Measurements from ENCODE around the gene ZNF443. TPM values are rescaled to one million over a fixed set of nuclear protein-coding genes. Genes with fewer than 3 reads are reported as not detected.
A peak's percentile ranks its signal among the peaks of the same experiment; 100 is the strongest.
"Not testable (repeated sequence)": the region's sequence is repeated elsewhere in the genome, so short reads cannot be mapped to it uniquely, and the experiment has no call there.

ZNF443 gene
- 3.4 TPM for total RNA-seq

DNA sequence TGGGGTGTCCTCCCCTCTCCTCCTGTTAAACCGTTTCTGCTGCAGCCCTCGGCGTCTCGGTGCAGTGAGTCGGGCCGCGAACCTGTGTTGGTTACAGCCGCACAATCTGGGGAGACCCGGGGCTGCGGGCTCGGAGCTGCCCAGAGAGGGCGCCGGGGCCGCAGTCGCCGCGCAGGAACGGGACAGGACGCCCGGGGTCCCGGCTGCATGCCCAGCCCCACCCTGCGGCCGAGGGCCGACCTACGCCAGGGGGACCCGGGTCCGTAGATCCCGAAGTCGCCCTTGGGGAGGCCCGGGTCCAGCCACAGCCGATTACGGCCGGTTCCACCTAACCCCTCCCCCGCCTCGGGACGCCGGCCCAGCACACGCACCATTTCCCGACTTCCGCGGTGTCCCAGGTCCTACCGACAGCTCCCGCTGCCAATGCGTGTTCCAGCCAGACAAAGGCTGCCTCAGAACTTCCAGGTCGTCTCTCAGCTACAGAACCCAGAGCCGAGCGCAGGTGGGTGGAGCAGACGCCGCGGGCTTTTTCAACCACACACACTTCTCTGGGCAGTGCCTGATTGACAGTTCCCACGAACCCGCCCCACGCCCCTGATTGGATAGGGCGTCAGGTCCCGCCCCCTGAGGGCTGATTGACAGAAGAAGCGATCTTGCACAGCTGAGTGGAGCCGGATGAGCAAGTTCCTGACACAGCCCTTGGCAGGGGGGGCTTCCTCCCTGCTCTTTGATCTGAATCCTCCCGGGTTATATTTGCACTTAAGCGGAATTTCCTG lies at the start of gene ZNF443:
Gene ZNF443 (minus strand): TSS at position 481 of the 776 bp plus-strand sequence. CDS start 107 bp downstream, at position 374.
- peak; percentile 100 for ATAC-seq

DNA sequence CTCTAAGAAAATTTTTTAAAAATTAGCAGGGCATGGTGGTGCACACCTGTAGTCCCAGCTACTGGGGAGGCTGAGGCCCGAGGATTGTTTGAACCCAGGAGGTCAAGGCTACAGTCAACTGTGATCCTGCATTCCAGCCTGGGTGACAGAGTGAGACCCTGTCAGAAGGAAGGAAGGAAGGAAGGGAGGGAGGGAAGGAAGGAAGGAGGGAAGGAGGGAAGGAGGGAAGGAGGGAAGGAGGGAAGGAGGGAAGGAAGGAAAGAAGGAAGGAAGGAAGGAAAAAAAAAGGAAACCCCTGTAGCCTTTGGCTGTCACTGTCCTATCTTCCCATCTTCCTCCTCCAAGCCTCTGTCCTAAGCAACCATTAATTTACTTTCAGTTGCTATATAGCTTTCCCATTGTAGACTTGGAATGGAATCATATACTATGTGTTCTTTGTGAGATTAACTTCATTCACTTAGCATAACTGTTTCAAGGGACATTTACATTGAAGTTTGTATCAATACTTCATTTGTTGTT lies 45.5 kb upstream of the ZNF443 start:
- not testable (repeated sequence) for ATAC-seq

GRCh38 chr19:12485571-12485970 lies 44.8 kb upstream of the ZNF443 start:
- no peak for ATAC-seq

GRCh38 chr19:12485052-12485416 lies 44.2 kb upstream of the ZNF443 start:
- peak; percentile 45 for ATAC-seq

- ATAC-seq: peak; percentile 88
Measured at GRCh38 chr19:12484371-12485051, 43.7 kb upstream of the ZNF443 start, which contains the start of gene ZNF709. Gene ZNF709 (minus strand): TSS chr19:12484816. CDS start chr19:12484657, 159 bp downstream.

DNA sequence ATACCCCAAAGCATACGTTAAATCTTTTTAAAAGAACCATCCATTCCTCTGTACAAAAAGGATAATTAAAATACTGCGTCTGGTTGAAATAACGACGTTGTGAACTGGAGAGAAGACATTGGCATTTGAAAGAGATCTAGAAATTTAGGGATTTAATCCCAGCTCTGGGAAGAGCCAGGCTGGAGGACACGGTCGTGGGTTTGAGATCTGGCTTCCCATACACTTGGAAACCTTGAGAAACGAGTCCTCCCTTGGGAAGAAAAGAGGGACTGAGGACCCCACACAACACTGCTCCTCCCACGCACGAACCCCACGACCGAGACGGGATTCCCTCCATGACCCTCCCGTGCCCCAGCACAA lies 43.2 kb upstream of the ZNF443 start:
- ATAC-seq: no peak

DNA sequence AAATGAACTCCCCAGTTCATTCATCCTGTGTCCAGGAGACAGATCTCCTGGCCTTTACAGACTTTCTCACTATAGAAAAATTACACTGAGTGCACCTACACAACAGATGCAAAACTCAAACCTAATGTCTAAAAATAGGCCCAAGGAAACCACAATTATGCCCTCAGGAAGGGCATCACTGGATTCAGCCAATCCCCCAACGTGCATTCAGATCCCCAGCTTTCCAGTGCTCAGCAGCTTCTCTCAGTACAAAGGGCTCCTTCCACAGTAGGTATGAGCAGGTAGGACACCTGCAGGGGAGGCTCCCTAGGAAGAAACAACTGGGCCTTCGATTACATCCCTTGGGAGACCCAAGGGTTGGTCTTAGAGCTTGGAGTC lies 41.7 kb upstream of the ZNF443 start:
- ATAC-seq: no peak

DNA sequence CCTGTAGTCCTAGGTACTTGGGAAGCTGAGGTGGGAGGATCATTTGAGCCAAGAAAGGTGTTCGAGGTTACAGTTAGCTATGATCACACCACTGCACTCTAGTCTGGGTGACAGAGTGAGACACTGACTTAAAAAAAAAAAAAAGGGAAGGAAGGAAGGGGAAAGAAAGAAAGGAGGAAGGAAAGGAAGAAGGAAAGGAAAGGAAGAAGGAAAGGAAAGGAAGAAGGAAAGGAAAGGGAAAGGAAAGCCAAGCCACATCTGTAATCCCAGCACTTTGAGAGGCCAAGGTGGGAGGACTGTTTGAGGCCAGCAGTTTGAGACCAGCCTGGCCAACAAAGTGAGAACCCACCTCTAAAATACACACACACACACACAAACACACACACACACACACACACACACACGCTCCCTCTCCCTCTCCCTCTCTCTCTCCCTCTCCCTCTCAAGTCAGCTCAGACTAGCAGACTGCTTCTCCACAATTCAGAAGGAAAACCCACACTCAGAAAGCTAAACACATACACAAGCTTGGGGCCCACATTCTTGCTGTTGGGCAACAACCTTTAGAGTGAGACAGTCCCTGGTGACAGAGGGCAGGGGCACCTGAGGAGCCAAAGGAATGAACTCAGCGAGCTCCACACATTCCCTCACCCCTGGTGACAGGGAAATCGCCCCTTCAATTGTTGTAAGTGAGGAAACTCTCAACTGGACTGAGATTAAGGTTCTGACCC lies 41.1 kb upstream of the ZNF443 start:
- ATAC-seq: no peak

- no peak for ATAC-seq
Measured at GRCh38 chr19:12478234-12478941, 37.6 kb upstream of the ZNF443 start.

GRCh38 chr19:12467651-12468050 lies 26.8 kb upstream of the ZNF443 start:
- ATAC-seq: not testable (repeated sequence)

GRCh38 chr19:12465211-12465610 lies 24.4 kb upstream of the ZNF443 start:
- ATAC-seq: no peak

DNA sequence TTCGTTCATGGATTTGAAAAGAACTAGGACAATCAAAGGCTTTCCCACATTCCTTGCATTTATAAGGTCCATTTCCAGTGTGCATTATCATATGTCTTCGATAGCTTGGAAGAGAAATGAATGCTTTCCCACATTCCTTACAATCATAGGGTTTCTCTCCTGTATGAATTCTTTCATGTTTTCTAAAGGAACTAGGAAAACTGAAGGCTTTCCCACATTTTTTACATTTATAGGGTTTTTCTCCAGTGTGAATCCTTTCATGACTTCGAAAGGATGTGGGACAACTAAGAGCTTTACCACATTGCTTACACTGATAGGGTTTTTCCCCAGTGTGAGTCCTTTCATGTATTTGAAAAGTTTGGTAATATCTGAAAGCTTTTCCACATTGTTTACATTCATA lies 23.9 kb upstream of the ZNF443 start:
- ATAC-seq: no peak

DNA sequence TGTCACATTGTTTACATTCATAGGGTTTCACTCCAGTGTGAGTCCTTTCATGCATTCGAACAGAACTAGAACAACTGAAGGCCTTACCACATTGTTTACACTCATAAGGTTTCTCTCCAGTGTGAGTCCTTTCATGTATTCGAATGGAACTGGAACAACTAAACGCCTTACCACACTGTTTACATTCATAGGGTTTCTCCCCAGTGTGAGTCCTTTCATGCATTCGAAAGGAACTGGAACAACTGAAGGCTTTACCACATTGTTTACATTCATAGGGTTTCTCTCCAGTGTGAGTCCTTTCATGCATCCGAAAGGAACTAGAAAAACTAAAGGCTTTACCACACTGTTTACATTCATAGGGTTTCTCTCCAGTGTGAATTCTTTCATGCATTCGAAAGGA lies 23.3 kb upstream of the ZNF443 start:
- not testable (repeated sequence) for ATAC-seq

DNA sequence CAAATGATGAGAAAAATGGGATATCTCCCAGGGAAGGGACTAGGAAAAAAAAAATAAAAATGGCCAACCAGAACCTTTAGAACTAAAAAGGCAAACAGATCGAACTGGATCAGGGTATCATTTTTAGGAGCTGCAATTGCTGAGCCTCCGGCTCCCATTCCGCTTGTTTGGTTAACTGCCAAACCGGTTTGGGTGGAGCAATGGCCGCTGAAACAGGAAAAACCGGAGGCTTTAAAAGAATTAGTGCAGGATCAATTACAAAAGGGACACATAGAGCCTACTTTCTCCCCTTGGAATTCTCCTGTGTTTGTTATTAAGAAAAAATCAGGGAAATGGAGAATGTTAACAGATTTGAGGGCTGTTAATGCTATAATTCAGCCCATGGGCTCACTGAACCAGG lies 12.7 kb upstream of the ZNF443 start:
- ATAC-seq: no peak

DNA sequence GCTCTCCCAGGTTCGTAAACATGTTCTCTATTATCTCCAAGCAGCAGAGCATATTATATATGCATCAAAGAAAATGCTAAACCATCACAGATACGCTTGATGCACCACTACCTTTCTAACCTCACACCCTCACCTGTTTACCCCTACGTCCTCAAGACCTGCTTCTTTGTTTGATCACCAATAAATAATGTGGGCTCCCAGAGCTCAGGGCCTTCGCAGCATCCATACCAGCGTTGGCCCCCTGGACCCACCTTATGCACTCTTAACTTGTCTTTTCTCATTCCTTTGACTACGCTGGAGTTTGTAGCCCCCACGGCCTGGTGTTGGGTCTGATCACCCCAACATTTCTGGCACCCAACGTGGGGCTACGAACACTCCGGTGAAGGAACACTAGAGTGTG lies 10.0 kb upstream of the ZNF443 start:
- ATAC-seq: no peak

DNA sequence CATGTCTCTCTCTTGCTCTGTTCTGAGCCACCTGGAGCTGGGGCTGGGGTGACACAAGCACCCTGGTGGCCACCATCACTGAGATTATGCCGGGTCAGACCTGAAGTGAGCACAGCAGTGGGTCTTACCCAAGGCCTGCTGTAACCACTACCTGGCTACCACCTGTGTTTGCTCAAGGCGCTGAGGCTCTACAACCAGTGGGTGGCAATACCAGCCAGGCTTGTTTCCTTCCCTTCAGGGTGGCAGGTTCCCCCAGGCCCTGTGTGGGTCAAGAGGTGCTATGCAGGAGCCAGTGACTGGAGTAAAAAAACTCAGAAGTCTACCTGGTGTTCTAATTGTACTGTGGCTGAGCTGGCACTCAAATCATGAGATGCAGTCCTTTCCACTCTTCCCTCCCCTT lies 8.0 kb upstream of the ZNF443 start:
- ATAC-seq: no peak

DNA sequence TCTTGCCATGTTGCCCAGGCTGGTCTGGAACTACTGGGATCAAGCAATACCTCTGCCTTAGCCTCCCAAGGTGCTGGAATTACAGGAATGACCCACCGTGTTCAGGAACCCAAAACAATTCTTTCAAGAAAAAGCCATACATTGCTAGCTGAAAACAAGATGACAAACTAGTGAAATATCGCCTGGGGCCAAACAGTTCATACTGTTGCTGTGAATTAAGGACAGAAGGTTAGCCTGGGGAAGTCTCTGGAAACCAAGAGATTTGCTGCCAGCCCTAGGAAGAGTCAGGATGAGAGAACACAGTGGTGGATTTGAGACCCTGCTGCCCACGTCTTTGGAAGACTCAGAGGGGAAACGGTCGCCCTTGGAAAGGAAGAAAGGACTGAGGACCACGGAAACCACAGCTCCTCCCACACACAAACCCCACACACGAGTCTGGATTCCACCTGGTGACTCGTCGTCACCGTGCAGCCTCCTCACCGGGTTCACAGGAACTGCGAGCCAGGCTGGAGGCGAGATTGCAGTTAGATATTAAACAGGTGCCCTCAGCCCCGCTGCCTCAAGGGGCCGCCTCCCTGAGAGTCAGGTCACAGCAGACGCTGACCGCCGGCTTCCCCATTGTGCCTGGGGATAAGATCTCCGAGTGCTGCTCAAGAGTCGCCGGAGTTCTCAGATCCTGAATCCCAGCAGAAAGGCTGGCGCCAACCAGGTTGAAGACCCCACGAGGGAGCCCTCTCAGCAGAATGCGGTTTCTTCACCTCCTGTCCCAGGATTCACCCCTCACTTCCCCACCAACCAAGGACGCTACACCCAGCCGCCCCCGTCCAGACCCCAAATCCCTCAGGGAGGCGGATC lies 908 bp downstream of the ZNF443 start:
- ATAC-seq: peak; percentile 15

- ATAC-seq: not testable (repeated sequence)
Measured at GRCh38 chr19:12430726-12431299, 10.0 kb downstream of the ZNF443 start.

- no peak for ATAC-seq
Measured at GRCh38 chr19:12425888-12426274, 14.9 kb downstream of the ZNF443 start.

GRCh38 chr19:12425236-12425887 lies 15.5 kb downstream of the ZNF443 start:
- no peak for ATAC-seq

GRCh38 chr19:12417273-12417672 lies 23.5 kb downstream of the ZNF443 start:
- not testable (repeated sequence) for ATAC-seq

All from esophagus mucosa (tissue), 1 donor.